H1 (cell line): Measurements from ENCODE around the gene MELK. TPM values are rescaled to one million over a fixed set of nuclear protein-coding genes. Genes with fewer than 3 reads are reported as not detected.

ENCODE experiments used
- CTCF ChIA-PET: fragments of 300-600 bp; sonication (Branson Sonifier 250); formaldehyde crosslinking; loops from one replicate; lab custom pipeline; 2021; ENCODE audit not compliant: partially characterized antibody; lab: Charles Lee
- POLR2A ChIA-PET: fragments of 300-600 bp; sonication (Branson Sonifier 250); formaldehyde crosslinking; loops from one replicate; lab custom pipeline; 2021; ENCODE audit warnings: inconsistent platforms; ENCODE audit not compliant: partially characterized antibody; lab: Charles Lee
- DNase-seq, 2 experiments: peaks; one replicate each; pipeline versions ENCODE4 v3.0.0 to v3.0.0-alpha.2; 2010 to 2022; ENCODE audit warnings: low spot score in 2 of 2, low read depth in 1 of 2, mixed read lengths in 1 of 2
- FAIRE-seq: peaks from 2 replicates; lab custom pipeline; 2011; peaks lifted over from hg19 to GRCh38; lab: Jason Lieb, UNC
- H2AFZ ChIP-seq: 2 replicates; pipeline ENCODE4 v1.8.1; 2012; ENCODE audit warnings: low read length, inconsistent platforms
- H2AK5ac ChIP-seq: 2 replicates; pipeline ENCODE4 v1.6.1; 2013; ENCODE audit warnings: low read depth, low read length
- H2BK120ac ChIP-seq: replicated peaks from 2 replicates; pipeline ENCODE3; 2013; ENCODE audit warnings: low read depth, low read length, inconsistent platforms
- H2BK12ac ChIP-seq: 2 replicates; pipeline ENCODE4 v1.6.1; 2013; ENCODE audit warnings: low read depth, low read length
- H2BK15ac ChIP-seq: 2 replicates; pipeline ENCODE4 v1.6.1; 2013; ENCODE audit warnings: low read length
- H2BK20ac ChIP-seq: 2 replicates; pipeline ENCODE4 v1.6.1; 2013; ENCODE audit warnings: low read length
- H2BK5ac ChIP-seq: 2 replicates; pipeline ENCODE4 v1.6.1; 2013; ENCODE audit warnings: low read depth, low read length
- H3K14ac ChIP-seq: 2 replicates; pipeline ENCODE4 v1.6.1; 2013; ENCODE audit warnings: inconsistent platforms; ENCODE audit not compliant: insufficient read length
- H3K18ac ChIP-seq: 2 replicates; pipeline ENCODE4 v1.6.1; 2013; ENCODE audit warnings: low read length; ENCODE audit errors: extremely low read depth
- H3K23ac ChIP-seq: 2 replicates; pipeline ENCODE4 v1.6.1; 2013; ENCODE audit warnings: inconsistent platforms; ENCODE audit not compliant: insufficient read length
- H3K23me2 ChIP-seq: 2 replicates; pipeline ENCODE4 v1.6.1; 2013; ENCODE audit warnings: low read depth, low read length
- H3K27ac ChIP-seq: 2 replicates; pipeline ENCODE4 v1.6.1; 2011; ENCODE audit warnings: low read depth, low read length, inconsistent platforms
- H3K27me3 ChIP-seq, 4 experiments: replicated peaks in 1 of 4; 1 replicate in 1 of 4; 2 replicates in 3 of 4; pipeline versions ENCODE4 v1.6.1 to v1.8.1; 2011 to 2013; ENCODE audit warnings: low read length in 3 of 4, mild to moderate bottlenecking in 3 of 4, inconsistent platforms in 2 of 4, mixed read lengths in 2 of 4, moderate library complexity in 1 of 4; ENCODE audit not compliant: control insufficient read depth in 3 of 4, insufficient read depth in 3 of 4; ENCODE audit errors: extremely low read depth in 1 of 4
- H3K36me3 ChIP-seq, 4 experiments: 2 replicates each; pipeline versions ENCODE4 v1.6.1 to v1.8.1; 2011 to 2013; ENCODE audit warnings: mild to moderate bottlenecking in 4 of 4, low read length in 3 of 4, moderate library complexity in 2 of 4, control low read depth in 1 of 4, inconsistent platforms in 1 of 4; ENCODE audit not compliant: insufficient read depth in 4 of 4, control insufficient read depth in 2 of 4
- H3K4ac ChIP-seq: replicated peaks from 2 replicates; pipeline ENCODE3; 2013; ENCODE audit warnings: low read length, low read depth, mixed read lengths, inconsistent platforms; ENCODE audit not compliant: insufficient read length
- H3K4me1 ChIP-seq, 4 experiments: replicated peaks in 1 of 4; 1 replicate in 1 of 4; 2 replicates in 3 of 4; pipeline versions ENCODE4 v1.6.1 to v1.8.1; 2011 to 2013; ENCODE audit warnings: low read length in 3 of 4, inconsistent platforms in 2 of 4, mixed read lengths in 1 of 4; ENCODE audit not compliant: insufficient read depth in 4 of 4, control insufficient read depth in 3 of 4
- H3K4me2 ChIP-seq, 2 experiments: 2 replicates each; pipeline versions ENCODE4 v1.6.1 to v1.8.1; 2011 to 2013; ENCODE audit warnings: low read depth in 2 of 2, low read length in 2 of 2, control low read depth in 1 of 2, inconsistent platforms in 1 of 2, mild to moderate bottlenecking in 1 of 2; ENCODE audit not compliant: insufficient read depth in 1 of 2
- H3K4me3 ChIP-seq, 4 experiments: fragments of 200-600, 300-600 bp in 1 of 4; sonication (generic), shearing (Covaris generic), sonication (Bioruptor Twin) in 1 of 4; 2 replicates each; pipeline versions ENCODE4 v1.5.1 to v1.8.1; 2011 to 2016; ENCODE audit warnings: low read length in 4 of 4, low read depth in 3 of 4, control low read depth in 2 of 4, inconsistent platforms in 2 of 4, mild to moderate bottlenecking in 2 of 4, mixed read lengths in 1 of 4, moderate library complexity in 1 of 4; ENCODE audit not compliant: insufficient read depth in 2 of 4; ENCODE audit errors: extremely low read depth in 1 of 4
- H3K56ac ChIP-seq: replicated peaks from 2 replicates; pipeline ENCODE3; 2013; ENCODE audit warnings: low read depth, mild to moderate bottlenecking, mixed read lengths, low read length, inconsistent platforms; ENCODE audit not compliant: insufficient read length
- H3K79me1 ChIP-seq: 2 replicates; pipeline ENCODE4 v1.6.1; 2013; ENCODE audit warnings: low read depth, low read length, control low read depth
- H3K79me2 ChIP-seq, 2 experiments: 2 replicates each; pipeline versions ENCODE4 v1.6.1 to v1.8.1; 2012 to 2013; ENCODE audit warnings: low read length in 2 of 2, mild to moderate bottlenecking in 2 of 2, inconsistent platforms in 1 of 2; ENCODE audit not compliant: insufficient read depth in 2 of 2, control insufficient read depth in 1 of 2
- H3K9ac ChIP-seq, 4 experiments: replicated peaks in 1 of 4; 1 replicate in 1 of 4; 2 replicates in 3 of 4; pipeline versions ENCODE4 v1.6.1 to v1.8.1; 2011 to 2013; ENCODE audit warnings: low read depth in 3 of 4, low read length in 3 of 4, control low read depth in 2 of 4, mild to moderate bottlenecking in 2 of 4, moderate library complexity in 2 of 4, inconsistent platforms in 1 of 4; ENCODE audit errors: extremely low read depth in 1 of 4
- H3K9me3 ChIP-seq, 2 experiments: 2 replicates each; pipeline versions ENCODE4 v1.6.1 to v1.8.1; 2012 to 2013; ENCODE audit warnings: mild to moderate bottlenecking in 2 of 2, moderate library complexity in 2 of 2, control low read depth in 1 of 2, inconsistent platforms in 1 of 2, low read depth in 1 of 2, low read length in 1 of 2, mixed read lengths in 1 of 2; ENCODE audit not compliant: insufficient read depth in 2 of 2
- H4K20me1 ChIP-seq, 2 experiments: replicated peaks in 1 of 2; 2 replicates each; pipeline versions ENCODE3 to v1.8.1; 2011 to 2013; ENCODE audit warnings: inconsistent platforms in 2 of 2, low read length in 2 of 2, mild to moderate bottlenecking in 1 of 2; ENCODE audit not compliant: insufficient read depth in 2 of 2, control insufficient read depth in 1 of 2
- H4K5ac ChIP-seq: 2 replicates; pipeline ENCODE4 v1.6.1; 2013; ENCODE audit warnings: low read length, low read depth, mixed read lengths, inconsistent platforms; ENCODE audit not compliant: insufficient read length
- H4K8ac ChIP-seq: 2 replicates; pipeline ENCODE4 v1.8.0; 2013; ENCODE audit warnings: mild to moderate bottlenecking, moderate library complexity, low read length, inconsistent platforms; ENCODE audit not compliant: insufficient read depth; ENCODE audit errors: extremely low read depth
- H4K91ac ChIP-seq: replicated peaks from 2 replicates; pipeline ENCODE3; 2013; ENCODE audit warnings: low read length, mixed read lengths, inconsistent platforms; ENCODE audit not compliant: insufficient read length
- CEBPB ChIP-seq: IDR thresholded peaks from 2 replicates; pipeline ENCODE4 v1.6.1; 2012; ENCODE audit warnings: low read depth, low read length
- CTBP2 ChIP-seq: IDR thresholded peaks from 2 replicates; pipeline ENCODE4 v1.7.0; 2011; ENCODE audit warnings: borderline replicate concordance, mild to moderate bottlenecking, moderate library complexity, mixed read lengths, low read length; ENCODE audit not compliant: insufficient read depth, insufficient read length
- TAF1 ChIP-seq: IDR thresholded peaks from 2 replicates; pipeline ENCODE4 v1.6.1; 2011; ENCODE audit warnings: mild to moderate bottlenecking, low read depth, low read length
- YY1 ChIP-seq: IDR thresholded peaks from 2 replicates; pipeline ENCODE4 v1.6.1; 2011; ENCODE audit warnings: low read depth, mild to moderate bottlenecking, low read length
- WGBS, 2 experiments: shearing (Covaris generic) in 1 of 2; methylation state at CpG; one replicate each; pipeline versions ENCODE4 v1.1.6 to v1.1.7; 2013 to 2015; ENCODE audit warnings: low lambda C conversion rate in 2 of 2, mixed read lengths in 2 of 2, inconsistent platforms in 1 of 2, low coverage in 1 of 2, missing lambda C conversion rate in 1 of 2; ENCODE audit not compliant: insufficient replicate concordance in 2 of 2, insufficient coverage in 1 of 2, insufficient read length in 1 of 2; ENCODE audit errors: extremely low coverage in 1 of 2, missing lambda C conversion rate in 1 of 2; 5-methylcytosine and 5-hydroxymethylcytosine counted together
- polyA plus RNA-seq, 7 experiments: library from polyadenylated mRNA; depleted of rRNA in 3 of 7; stranded (reverse) in 5 of 7; unstranded in 2 of 7; fragments of >200 nt in 5 of 7; fragments of 200-250 nt in 2 of 7; gene quantifications; 1 replicate in 5 of 7; 2 replicates in 1 of 7; 4 replicates in 1 of 7; pipeline versions ENCODE4 v1.2.1 to v1.2.3, GENCODE V29; 2011 to 2013; ENCODE audit warnings: missing spikeins in 2 of 7, mixed read lengths in 2 of 7
- total RNA-seq: library from RNA; stranded (reverse); fragmentation: NEBNext Ultra II Directional; extraction: Animal tissue kit (Norgen Biotek cat#: 25700); gene quantifications from 2 replicates; pipeline ENCODE4 v1.2.1, GENCODE V29; 2021

Gene MELK
- total and polyA plus RNA-seq, 2 of the 8 experiments (the other 6 are each of a cell fraction or from before 2014, with no cell fraction given): 26.2 to 53.1 TPM

GRCh38 chr9:36560771-36561170, 11.9 kb upstream of the MELK start:
- H4K5ac ChIP-seq: no peak overlapping the region
- no peak overlapping the region; the same call in 1 of the 2 replicates for H2BK12ac ChIP-seq
- no peak overlapping the region for H3K4me3 ChIP-seq
- H3K79me2 ChIP-seq: no peaks in the 10 kb centered on the region
- H3K14ac ChIP-seq: no peak overlapping the region
- H3K4ac ChIP-seq: no peak overlapping the region
- H3K27me3 ChIP-seq: no peaks in the 10 kb centered on the region
- H3K56ac ChIP-seq: no peak overlapping the region
- H2BK5ac ChIP-seq: no peak overlapping the region
- H2BK120ac ChIP-seq: no peak overlapping the region
- H3K23ac ChIP-seq: no peak overlapping the region
- CTCF ChIA-PET: interaction anchor here (0.7 to 10.0 kb wide), 4 partner anchors 9 to 153 kb away, joined by 3 to 120 read pairs (median 4); no protein-coding TSS in a partner anchor
- H3K79me1 ChIP-seq: no peaks in the 10 kb centered on the region
- no peak for DNase-seq
- H3K9me3 ChIP-seq: no peaks in the 10 kb centered on the region
- H4K8ac ChIP-seq: no peak overlapping the region
- H2AK5ac ChIP-seq: no peak overlapping the region
- FAIRE-seq: peak; percentile 39
- no peak overlapping the region for H3K9ac ChIP-seq
- H4K20me1 ChIP-seq: no peaks in the 10 kb centered on the region
- H3K27ac ChIP-seq: no peak overlapping the region
- WGBS, 2 experiments: 54% methylated on average over 2 of the region's 2 CpGs; no CpG with 5 or more reads in 1 of the 2 experiments
- TF ChIP-seq CTBP2 (no peak), TAF1 (no peak), CEBPB (peak; percentile 74), YY1 (0 out of 2 replicates have a peak, but pooled peaks have one; percentile 11)
- no peak overlapping the region for H2BK20ac ChIP-seq
- peaks cover 2 to 5% (median 3%) of the 10 kb centered on the region in 4 experiments; a peak in 4 of 7 replicates for H3K4me1 ChIP-seq
- no peaks in the 10 kb centered on the region for H3K23me2 ChIP-seq
- H3K18ac ChIP-seq: no peak overlapping the region
- POLR2A ChIA-PET: interaction anchor here (0.7 to 1.8 kb wide), 4 partner anchors 9 to 367 kb away, joined by 3 to 8 read pairs (median 5); no protein-coding TSS in a partner anchor
- no peak overlapping the region for H2AFZ ChIP-seq
- H4K91ac ChIP-seq: no peak overlapping the region
- H3K4me2 ChIP-seq: 0 out of 4 replicates have a peak overlapping the region, but pooled peaks have one; percentile 26 to 28
- H2BK15ac ChIP-seq: no peak overlapping the region
- H3K36me3 ChIP-seq: no peaks in the 10 kb centered on the region
